ENCODE measurements around the gene SLC39A1.

SLC39A1 gene

GRCh38 chr1:153956997-153957715 is 6.2 kb downstream of the SLC39A1 start:
- peaks cover 34% of the 10 kb centered on the region for H3K4me1 ChIP-seq (ENCODE audit: low read depth, poor library complexity, severe bottlenecking)
- H3K27me3 ChIP-seq (ENCODE audit: insufficient read depth, low read depth) = no peaks in the 10 kb centered on the region
- H3K9ac ChIP-seq = peak overlapping the region; percentile 55; the same call in 1 of the 2 replicates
- H3K36me3 ChIP-seq (ENCODE audit: insufficient read depth) = no peaks in the 10 kb centered on the region; the same call in 1 of the 2 replicates
- 0 out of 2 replicates have a peak, but pooled peaks cover 7% of the 10 kb centered on the region for H4K20me1 ChIP-seq (ENCODE audit: insufficient read depth)
- H3K27ac ChIP-seq = peak overlapping the region; percentile 38; the same call in 1 of the 2 replicates
- H3K4me2 ChIP-seq = peak overlapping the region; percentile 70
- H2AFZ ChIP-seq (ENCODE audit: low read depth) = peak overlapping the region; percentile 76; the same call in 1 of the 2 replicates
- TF ChIP-seq, protein P1, sequence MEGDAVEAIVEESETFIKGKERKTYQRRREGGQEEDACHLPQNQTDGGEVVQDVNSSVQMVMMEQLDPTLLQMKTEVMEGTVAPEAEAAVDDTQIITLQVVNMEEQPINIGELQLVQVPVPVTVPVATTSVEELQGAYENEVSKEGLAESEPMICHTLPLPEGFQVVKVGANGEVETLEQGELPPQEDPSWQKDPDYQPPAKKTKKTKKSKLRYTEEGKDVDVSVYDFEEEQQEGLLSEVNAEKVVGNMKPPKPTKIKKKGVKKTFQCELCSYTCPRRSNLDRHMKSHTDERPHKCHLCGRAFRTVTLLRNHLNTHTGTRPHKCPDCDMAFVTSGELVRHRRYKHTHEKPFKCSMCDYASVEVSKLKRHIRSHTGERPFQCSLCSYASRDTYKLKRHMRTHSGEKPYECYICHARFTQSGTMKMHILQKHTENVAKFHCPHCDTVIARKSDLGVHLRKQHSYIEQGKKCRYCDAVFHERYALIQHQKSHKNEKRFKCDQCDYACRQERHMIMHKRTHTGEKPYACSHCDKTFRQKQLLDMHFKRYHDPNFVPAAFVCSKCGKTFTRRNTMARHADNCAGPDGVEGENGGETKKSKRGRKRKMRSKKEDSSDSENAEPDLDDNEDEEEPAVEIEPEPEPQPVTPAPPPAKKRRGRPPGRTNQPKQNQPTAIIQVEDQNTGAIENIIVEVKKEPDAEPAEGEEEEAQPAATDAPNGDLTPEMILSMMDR (conservative IDR thresholded peaks at IDR 0.05; ENCODE audit: low read depth, low read length) = no peak
- peak overlapping the region; percentile 99 for H3K4me3 ChIP-seq (IDR thresholded peaks at IDR 0.05; ENCODE audit: insufficient read depth, low read depth, low read length)
- H3K79me2 ChIP-seq (ENCODE audit: insufficient read depth, low read depth) = peaks cover 46% of the 10 kb centered on the region

DNA sequence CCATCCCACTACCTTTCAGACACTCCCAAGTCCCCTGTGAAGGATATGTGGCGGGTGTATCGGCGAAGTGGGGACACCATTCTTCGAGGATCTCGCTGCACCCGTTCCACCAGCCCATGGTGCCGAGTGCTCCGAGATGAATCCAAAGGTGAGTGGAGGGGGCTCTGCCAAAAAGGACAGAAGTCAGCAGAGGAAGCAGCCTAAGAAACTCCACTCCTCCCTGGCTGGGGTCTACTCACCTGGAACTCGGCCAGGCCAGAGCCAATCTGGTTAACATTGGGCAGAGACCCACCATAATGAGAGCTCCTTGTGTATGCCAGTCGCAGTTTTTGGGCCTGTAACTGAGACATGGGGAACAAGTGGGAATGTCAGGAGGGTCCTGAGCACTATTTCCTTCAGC is 8.5 kb downstream of the SLC39A1 start:
- Histone ChIP-seq H3K4me3 (IDR thresholded peaks at IDR 0.05; ENCODE audit: insufficient read depth, low read depth, low read length) (no peak overlapping the region), H3K79me2 (ENCODE audit: insufficient read depth, low read depth) (peaks cover 43% of the 10 kb centered on the region), H3K4me2 (no peak overlapping the region), H3K9ac (no peak overlapping the region), H2AFZ (ENCODE audit: low read depth) (no peak overlapping the region), H3K4me1 (ENCODE audit: low read depth, poor library complexity, severe bottlenecking) (peaks cover 23% of the 10 kb centered on the region), H4K20me1 (ENCODE audit: insufficient read depth) (0 out of 2 replicates have a peak, but pooled peaks cover 7% of the 10 kb centered on the region), H3K36me3 (ENCODE audit: insufficient read depth) (no peaks in the 10 kb centered on the region; the same call in 1 of the 2 replicates), H3K27me3 (ENCODE audit: insufficient read depth, low read depth) (no peaks in the 10 kb centered on the region), H3K27ac (no peak overlapping the region)
- TF ChIP-seq, protein P1 (conservative IDR thresholded peaks at IDR 0.05; ENCODE audit: low read depth, low read length) = no peak

- TF ChIP-seq, protein P1 (conservative IDR thresholded peaks at IDR 0.05; ENCODE audit: low read depth, low read length) = no peak
- Histone ChIP-seq H3K36me3 (ENCODE audit: insufficient read depth) (no peaks in the 10 kb centered on the region; the same call in 1 of the 2 replicates), H3K79me2 (ENCODE audit: insufficient read depth, low read depth) (peaks cover 43% of the 10 kb centered on the region), H4K20me1 (ENCODE audit: insufficient read depth) (0 out of 2 replicates have a peak, but pooled peaks cover 7% of the 10 kb centered on the region), H3K4me1 (ENCODE audit: low read depth, poor library complexity, severe bottlenecking) (peaks cover 18% of the 10 kb centered on the region), H2AFZ (ENCODE audit: low read depth) (no peak overlapping the region), H3K4me2 (no peak overlapping the region), H3K4me3 (IDR thresholded peaks at IDR 0.05; ENCODE audit: insufficient read depth, low read depth, low read length) (no peak overlapping the region), H3K27ac (no peak overlapping the region), H3K9ac (no peak overlapping the region), H3K27me3 (ENCODE audit: insufficient read depth, low read depth) (no peaks in the 10 kb centered on the region)
Observed at GRCh38 chr1:153953859-153954365, 9.4 kb downstream of the SLC39A1 start.

GRCh38 chr1:153951801-153952200 is 11.5 kb downstream of the SLC39A1 start:
- Histone ChIP-seq H3K36me3 (ENCODE audit: insufficient read depth) (no peaks in the 10 kb centered on the region; the same call in 1 of the 2 replicates), H3K9ac (no peak overlapping the region), H3K27me3 (ENCODE audit: insufficient read depth, low read depth) (no peaks in the 10 kb centered on the region), H3K79me2 (ENCODE audit: insufficient read depth, low read depth) (peaks cover 29% of the 10 kb centered on the region), H3K27ac (no peak overlapping the region), H3K4me2 (no peak overlapping the region), H4K20me1 (ENCODE audit: insufficient read depth) (0 out of 2 replicates have a peak, but pooled peaks cover 4% of the 10 kb centered on the region), H3K4me3 (IDR thresholded peaks at IDR 0.05; ENCODE audit: insufficient read depth, low read depth, low read length) (no peak overlapping the region), H3K4me1 (ENCODE audit: low read depth, poor library complexity, severe bottlenecking) (peaks cover 12% of the 10 kb centered on the region), H2AFZ (ENCODE audit: low read depth) (no peak overlapping the region)
- TF ChIP-seq, protein P1 (conservative IDR thresholded peaks at IDR 0.05; ENCODE audit: low read depth, low read length) = no peak
